ENCODE results near the gene LYZ.

DNA sequence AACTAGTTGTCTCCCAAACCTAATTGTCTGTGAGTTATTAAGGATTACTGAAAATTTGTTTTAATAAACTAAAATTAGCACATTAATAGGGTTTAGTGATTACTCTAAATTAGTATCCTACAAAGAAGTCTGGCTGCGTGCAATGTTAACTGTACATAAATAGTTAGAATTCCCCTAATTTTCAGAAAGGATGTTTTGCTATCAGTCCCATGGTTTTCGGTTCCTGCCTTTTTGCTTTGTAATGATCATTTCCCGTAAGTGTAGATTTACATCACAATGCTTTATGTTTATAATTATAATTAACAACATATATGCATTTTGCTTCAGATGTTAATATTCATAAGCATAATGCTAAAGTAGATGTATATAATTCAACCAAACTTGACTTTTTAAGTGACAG lies 19.8 kb upstream of the LYZ start:
- no peak for TF ChIP-seq GATA2 (IDR thresholded peaks at IDR 0.05; ENCODE audit: low read depth, low read length)
- TF ChIP-seq GATA3 (IDR thresholded peaks at IDR 0.05; ENCODE audit: low read depth, low read length) = no peak

All from SH-SY5Y (cell line).